NCI-H1092 treated with DMSO at 0.1 percent for 48 hours (cell line): Measurements from ENCODE around the gene SAC3D1.

Source experiments
- DNase-seq: peaks from one replicate; lab custom pipeline; 2025; lab: John Stamatoyannopoulos, UW

SAC3D1 gene

DNA sequence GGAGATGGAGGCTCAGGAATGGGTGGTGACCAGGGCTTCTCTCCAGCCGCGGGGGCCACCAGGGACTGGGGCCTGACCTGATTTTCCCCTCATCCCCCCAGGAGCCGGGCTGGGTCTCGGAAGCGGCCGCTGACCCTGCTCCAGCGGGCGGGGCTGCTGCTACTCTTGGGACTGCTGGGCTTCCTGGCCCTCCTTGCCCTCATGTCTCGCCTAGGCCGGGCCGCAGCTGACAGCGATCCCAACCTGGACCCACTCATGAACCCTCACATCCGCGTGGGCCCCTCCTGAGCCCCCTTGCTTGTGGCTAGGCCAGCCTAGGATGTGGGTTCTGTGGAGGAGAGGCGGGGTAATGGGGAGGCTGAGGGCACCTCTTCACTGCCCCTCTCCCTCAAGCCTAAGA lies 46.8 kb downstream of the SAC3D1 start:
- no peak for DNase-seq

DNA sequence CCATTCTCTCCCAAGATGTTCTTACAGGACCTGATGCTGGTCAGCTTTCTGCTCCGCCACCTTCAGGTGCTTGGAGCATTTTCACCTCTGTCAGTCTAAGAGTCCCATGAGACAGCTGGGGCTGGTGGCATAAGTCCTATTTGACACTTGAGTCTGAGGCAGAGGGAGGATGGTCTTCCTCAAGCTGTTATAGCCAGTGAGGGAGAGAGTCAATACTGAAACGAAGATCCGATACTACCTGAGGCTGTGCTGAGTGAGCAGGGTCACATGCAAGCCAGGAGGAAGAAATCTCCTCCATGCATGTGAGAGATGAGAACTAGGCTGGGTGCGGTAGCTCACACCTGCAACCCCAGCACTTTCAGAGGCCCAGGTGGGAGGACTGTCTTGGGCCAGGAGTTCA lies 48.6 kb downstream of the SAC3D1 start:
- no peak for DNase-seq

DNA sequence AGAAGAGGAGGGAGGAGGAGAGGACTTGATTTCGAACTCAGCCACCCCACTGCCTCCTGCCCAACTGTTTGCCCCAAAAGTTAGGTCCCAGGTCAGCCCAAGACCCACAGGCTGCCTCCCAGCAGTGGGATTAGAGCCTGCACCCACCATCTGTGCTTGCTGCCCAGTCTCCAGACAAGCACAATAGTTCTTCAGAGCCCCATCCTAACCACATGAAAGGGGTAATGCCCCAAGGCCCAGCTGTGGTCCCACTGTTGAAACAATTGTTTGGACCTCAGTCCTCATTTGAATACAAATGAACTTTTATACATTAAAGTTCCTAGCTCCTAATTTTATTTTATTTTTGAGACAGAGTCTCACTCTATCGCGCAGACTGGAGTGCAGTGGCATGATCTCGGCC lies 49.6 kb downstream of the SAC3D1 start:
- no peak for DNase-seq
